GM10248 (cell line): ENCODE measurements around the gene LYPD6B.

ENCODE experiments used
- CTCF ChIA-PET: fragments of 300-600 bp; sonication (Branson Sonifier 250); formaldehyde crosslinking; extraction: SDS; loops from one replicate; lab custom pipeline; 2021; ENCODE audit warnings: antibody characterized with exemption; lab: Yijun Ruan, JAX
- POLR2A ChIA-PET: fragments of 350-650 bp; sonication (Branson Sonifier 250); formaldehyde crosslinking; extraction: SDS; loops from one replicate; lab custom pipeline; 2020; ENCODE audit warnings: antibody characterized with exemption; lab: Yijun Ruan, JAX
- DNase-seq: peaks from one replicate; pipeline ENCODE4 v3.0.0; 2012; ENCODE audit errors: extremely low spot score
- CTCF ChIP-seq: IDR thresholded peaks from 2 replicates; pipeline ENCODE4 v1.5.1; 2012; ENCODE audit warnings: mild to moderate bottlenecking, low read depth; ENCODE audit errors: extremely low read depth, missing control alignments, control extremely low read depth

LYPD6B gene

DNA sequence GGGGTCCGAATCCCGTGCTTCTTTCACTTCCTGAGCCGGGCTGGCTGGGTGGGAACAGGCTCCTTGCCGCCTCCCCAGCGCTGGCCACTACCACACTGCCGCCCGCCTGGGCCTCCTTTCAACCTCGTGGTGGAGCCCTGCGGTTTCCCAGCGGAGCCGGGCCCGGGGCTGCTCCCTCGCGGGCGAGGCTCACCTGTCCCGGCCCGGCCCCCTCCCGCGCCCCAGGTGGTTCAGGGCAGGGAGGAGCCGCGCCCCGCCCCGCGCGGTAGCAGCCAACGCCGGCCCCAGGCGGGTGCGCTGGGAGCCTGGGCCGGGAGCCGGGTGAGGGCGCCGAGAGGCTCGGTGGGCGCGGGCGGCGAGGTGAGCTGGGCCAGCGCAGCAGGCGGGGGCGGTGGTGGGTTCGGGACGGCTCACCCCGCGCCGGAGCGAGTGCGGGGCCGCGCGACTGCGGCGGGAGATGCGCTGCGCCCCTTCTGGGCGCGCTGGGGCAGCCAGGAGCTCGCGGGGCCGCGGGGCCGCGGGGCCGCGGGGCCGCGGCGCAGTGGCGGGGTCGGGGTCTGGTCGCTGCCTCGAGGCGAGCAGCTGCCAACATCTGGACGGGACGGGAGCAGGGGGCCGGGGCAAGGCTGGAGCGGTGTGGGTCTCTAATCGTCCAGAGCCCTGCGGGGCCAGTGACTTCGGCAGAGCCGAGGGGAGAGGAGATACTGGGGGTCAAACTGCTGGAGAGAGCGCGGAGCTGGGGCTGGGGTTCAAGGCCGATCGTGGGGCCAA is at the start of gene LYPD6B:
Gene LYPD6B (plus strand): TSS at position 258 of the 771 bp plus-strand sequence. CDS start 92,250 bp downstream, outside the sequence.
- peak; percentile 25 for TF ChIP-seq CTCF
- ChIA-PET POLR2A (interaction anchor here (0.6 kb wide), 1 partner anchor 18 kb away, joined by 6 read pairs; no protein-coding TSS in a partner anchor), CTCF (interaction anchor here (0.7 to 19.2 kb wide), 8 partner anchors 10 to 523 kb away, joined by 3 to 259 read pairs (median 6); no protein-coding TSS in a partner anchor)
- DNase-seq: peak; percentile 41

GRCh38 chr2:148989882-148990493 is 48.5 kb upstream of the LYPD6B start:
- DNase-seq: peak; percentile 62
- POLR2A ChIA-PET: no interaction called here

DNA sequence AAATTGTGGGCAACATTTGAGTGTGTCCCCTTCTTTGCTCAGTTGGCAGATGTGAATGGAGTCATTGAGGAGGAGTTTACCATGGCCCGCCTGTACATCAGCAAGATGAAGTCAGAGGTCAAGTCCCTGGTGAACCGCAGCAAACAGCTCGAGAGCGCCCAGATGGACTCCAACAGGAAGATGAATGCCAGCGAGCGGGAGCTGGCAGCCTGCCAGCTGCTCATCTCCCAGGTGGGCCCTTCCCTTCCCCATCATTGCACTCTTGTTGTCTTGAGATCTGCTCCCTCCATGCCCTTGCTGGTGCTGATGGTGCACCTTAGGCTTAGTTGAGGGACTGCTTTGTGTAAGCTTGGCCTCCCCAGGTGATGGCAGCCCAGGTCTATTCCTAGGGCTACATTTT is 47.5 kb upstream of the LYPD6B start:
- no peak for DNase-seq
- CTCF ChIA-PET: interaction anchor here (1.2 to 3.1 kb wide), 7 partner anchors 10 to 1054 kb away, joined by 3 to 19 read pairs (median 6); no protein-coding TSS in a partner anchor
- TF ChIP-seq CTCF: no peak
- POLR2A ChIA-PET: no interaction called here

More at GRCh38 chr2:148989882-148990493, 48.5 kb upstream of the LYPD6B start:
- peak; percentile 70 for TF ChIP-seq CTCF
- CTCF ChIA-PET: interaction anchor here (0.7 to 3.1 kb wide), 19 partner anchors 9 to 1058 kb away, joined by 3 to 19 read pairs (median 4); no protein-coding TSS in a partner anchor

DNA sequence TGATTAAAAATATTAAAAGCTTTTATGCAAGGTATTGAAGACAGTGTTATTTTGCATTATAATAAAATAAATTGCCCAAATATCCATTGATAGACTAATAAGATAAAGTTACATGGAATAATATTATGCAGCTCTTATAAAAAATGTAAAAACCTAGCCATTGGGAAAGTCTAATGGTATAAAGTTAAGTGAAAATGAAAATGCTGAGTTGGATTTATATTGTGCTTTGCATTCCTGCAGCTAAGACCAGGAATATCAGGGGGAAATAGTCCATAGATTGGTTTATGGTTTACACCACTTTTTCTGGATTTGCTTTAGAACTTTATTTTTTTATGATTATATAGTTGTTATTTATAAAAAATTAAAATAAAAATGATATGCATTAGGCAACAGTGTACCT is 46.1 kb upstream of the LYPD6B start:
- DNase-seq: no peak
- no peak for TF ChIP-seq CTCF
- CTCF ChIA-PET: interaction anchor here (0.8 to 3.1 kb wide), 10 partner anchors 8 to 1056 kb away, joined by 3 to 19 read pairs (median 5); no protein-coding TSS in a partner anchor
- POLR2A ChIA-PET: no interaction called here

DNA sequence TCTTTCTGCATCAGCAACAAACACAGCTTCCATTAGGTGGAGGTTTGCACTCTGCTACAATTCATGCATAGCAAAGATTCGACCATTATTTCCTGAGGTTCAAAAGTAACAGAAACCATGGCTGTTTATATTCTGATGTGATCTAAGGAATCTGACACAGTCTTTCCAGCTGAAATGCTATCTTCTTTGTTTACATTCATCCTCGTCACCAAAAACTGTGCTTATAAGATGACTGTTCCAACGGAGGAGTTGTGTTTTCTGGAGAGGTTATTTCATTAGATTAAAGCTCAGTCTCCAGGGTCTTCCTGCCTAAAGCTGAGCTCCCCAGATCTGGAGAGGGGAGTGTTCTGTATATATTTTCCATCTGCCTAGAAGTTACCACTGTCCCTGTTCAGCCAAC is 45.1 kb upstream of the LYPD6B start:
- no peak for TF ChIP-seq CTCF
- CTCF ChIA-PET: interaction anchor here (1.6 to 2.1 kb wide), 2 partner anchors 24 to 484 kb away, joined by 6 read pairs; no protein-coding TSS in a partner anchor
- POLR2A ChIA-PET: no interaction called here
- no peak for DNase-seq

DNA sequence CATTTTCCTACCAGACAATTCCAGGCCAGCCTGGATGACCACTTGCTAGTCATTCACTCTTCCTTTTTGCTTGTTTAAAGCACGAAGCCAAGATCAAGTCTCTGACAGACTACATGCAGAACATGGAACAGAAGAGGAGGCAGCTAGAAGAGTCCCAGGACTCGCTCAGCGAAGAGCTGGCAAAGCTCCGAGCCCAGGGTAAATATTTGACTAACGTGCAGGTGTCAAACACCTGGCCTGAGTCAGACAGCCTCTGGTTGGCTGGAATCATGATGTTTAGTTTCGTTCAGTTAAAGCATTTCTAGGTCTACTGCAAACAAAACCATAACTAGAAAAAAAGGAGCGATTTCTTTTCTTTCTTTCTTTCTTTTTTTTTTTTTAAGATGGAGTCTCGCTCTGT is 44.2 kb upstream of the LYPD6B start:
- DNase-seq: no peak

More for the DNA sequence above, 44.2 kb upstream of the LYPD6B start:
- ChIA-PET POLR2A (no interaction called here), CTCF (no interaction called here)
- TF ChIP-seq CTCF: no peak
